H1 (cell line): ENCODE measurements around the gene ZNF835. TPM values are rescaled to one million over a fixed set of nuclear protein-coding genes. Genes with fewer than 3 reads are reported as not detected.

Experiments
- CTCF ChIA-PET: fragments of 300-600 bp; sonication (Branson Sonifier 250); formaldehyde crosslinking; loops from one replicate; lab custom pipeline; 2021; ENCODE audit not compliant: partially characterized antibody; lab: Charles Lee
- POLR2A ChIA-PET: fragments of 300-600 bp; sonication (Branson Sonifier 250); formaldehyde crosslinking; loops from one replicate; lab custom pipeline; 2021; ENCODE audit warnings: inconsistent platforms; ENCODE audit not compliant: partially characterized antibody; lab: Charles Lee
- DNase-seq, 2 experiments: peaks; one replicate each; pipeline versions ENCODE4 v3.0.0 to v3.0.0-alpha.2; 2010 to 2022; ENCODE audit warnings: low spot score in 2 of 2, low read depth in 1 of 2, mixed read lengths in 1 of 2
- FAIRE-seq: peaks from 2 replicates; lab custom pipeline; 2011; peaks lifted over from hg19 to GRCh38; lab: Jason Lieb, UNC
- H2AFZ ChIP-seq: 2 replicates; pipeline ENCODE4 v1.8.1; 2012; ENCODE audit warnings: low read length, inconsistent platforms
- H2AK5ac ChIP-seq: 2 replicates; pipeline ENCODE4 v1.6.1; 2013; ENCODE audit warnings: low read depth, low read length
- H2BK120ac ChIP-seq: replicated peaks from 2 replicates; pipeline ENCODE3; 2013; ENCODE audit warnings: low read depth, low read length, inconsistent platforms
- H2BK12ac ChIP-seq: 2 replicates; pipeline ENCODE4 v1.6.1; 2013; ENCODE audit warnings: low read depth, low read length
- H2BK15ac ChIP-seq: 2 replicates; pipeline ENCODE4 v1.6.1; 2013; ENCODE audit warnings: low read length
- H2BK20ac ChIP-seq: 2 replicates; pipeline ENCODE4 v1.6.1; 2013; ENCODE audit warnings: low read length
- H2BK5ac ChIP-seq: 2 replicates; pipeline ENCODE4 v1.6.1; 2013; ENCODE audit warnings: low read depth, low read length
- H3K14ac ChIP-seq: 2 replicates; pipeline ENCODE4 v1.6.1; 2013; ENCODE audit warnings: inconsistent platforms; ENCODE audit not compliant: insufficient read length
- H3K18ac ChIP-seq: 2 replicates; pipeline ENCODE4 v1.6.1; 2013; ENCODE audit warnings: low read length; ENCODE audit errors: extremely low read depth
- H3K23ac ChIP-seq: 2 replicates; pipeline ENCODE4 v1.6.1; 2013; ENCODE audit warnings: inconsistent platforms; ENCODE audit not compliant: insufficient read length
- H3K23me2 ChIP-seq: 2 replicates; pipeline ENCODE4 v1.6.1; 2013; ENCODE audit warnings: low read depth, low read length
- H3K27ac ChIP-seq: 2 replicates; pipeline ENCODE4 v1.6.1; 2011; ENCODE audit warnings: low read depth, low read length, inconsistent platforms
- H3K27me3 ChIP-seq, 4 experiments: replicated peaks in 1 of 4; 1 replicate in 1 of 4; 2 replicates in 3 of 4; pipeline versions ENCODE4 v1.6.1 to v1.8.1; 2011 to 2013; ENCODE audit warnings: low read length in 3 of 4, mild to moderate bottlenecking in 3 of 4, inconsistent platforms in 2 of 4, mixed read lengths in 2 of 4, moderate library complexity in 1 of 4; ENCODE audit not compliant: control insufficient read depth in 3 of 4, insufficient read depth in 3 of 4; ENCODE audit errors: extremely low read depth in 1 of 4
- H3K36me3 ChIP-seq, 4 experiments: 2 replicates each; pipeline versions ENCODE4 v1.6.1 to v1.8.1; 2011 to 2013; ENCODE audit warnings: mild to moderate bottlenecking in 4 of 4, low read length in 3 of 4, moderate library complexity in 2 of 4, control low read depth in 1 of 4, inconsistent platforms in 1 of 4; ENCODE audit not compliant: insufficient read depth in 4 of 4, control insufficient read depth in 2 of 4
- H3K4ac ChIP-seq: replicated peaks from 2 replicates; pipeline ENCODE3; 2013; ENCODE audit warnings: low read length, low read depth, mixed read lengths, inconsistent platforms; ENCODE audit not compliant: insufficient read length
- H3K4me1 ChIP-seq, 4 experiments: replicated peaks in 1 of 4; 1 replicate in 1 of 4; 2 replicates in 3 of 4; pipeline versions ENCODE4 v1.6.1 to v1.8.1; 2011 to 2013; ENCODE audit warnings: low read length in 3 of 4, inconsistent platforms in 2 of 4, mixed read lengths in 1 of 4; ENCODE audit not compliant: insufficient read depth in 4 of 4, control insufficient read depth in 3 of 4
- H3K4me2 ChIP-seq, 2 experiments: 2 replicates each; pipeline versions ENCODE4 v1.6.1 to v1.8.1; 2011 to 2013; ENCODE audit warnings: low read depth in 2 of 2, low read length in 2 of 2, control low read depth in 1 of 2, inconsistent platforms in 1 of 2, mild to moderate bottlenecking in 1 of 2; ENCODE audit not compliant: insufficient read depth in 1 of 2
- H3K4me3 ChIP-seq, 4 experiments: fragments of 200-600, 300-600 bp in 1 of 4; sonication (generic), shearing (Covaris generic), sonication (Bioruptor Twin) in 1 of 4; 2 replicates each; pipeline versions ENCODE4 v1.5.1 to v1.8.1; 2011 to 2016; ENCODE audit warnings: low read length in 4 of 4, low read depth in 3 of 4, control low read depth in 2 of 4, inconsistent platforms in 2 of 4, mild to moderate bottlenecking in 2 of 4, mixed read lengths in 1 of 4, moderate library complexity in 1 of 4; ENCODE audit not compliant: insufficient read depth in 2 of 4; ENCODE audit errors: extremely low read depth in 1 of 4
- H3K56ac ChIP-seq: replicated peaks from 2 replicates; pipeline ENCODE3; 2013; ENCODE audit warnings: low read depth, mild to moderate bottlenecking, mixed read lengths, low read length, inconsistent platforms; ENCODE audit not compliant: insufficient read length
- H3K79me1 ChIP-seq: 2 replicates; pipeline ENCODE4 v1.6.1; 2013; ENCODE audit warnings: low read depth, low read length, control low read depth
- H3K79me2 ChIP-seq, 2 experiments: 2 replicates each; pipeline versions ENCODE4 v1.6.1 to v1.8.1; 2012 to 2013; ENCODE audit warnings: low read length in 2 of 2, mild to moderate bottlenecking in 2 of 2, inconsistent platforms in 1 of 2; ENCODE audit not compliant: insufficient read depth in 2 of 2, control insufficient read depth in 1 of 2
- H3K9ac ChIP-seq, 4 experiments: replicated peaks in 1 of 4; 1 replicate in 1 of 4; 2 replicates in 3 of 4; pipeline versions ENCODE4 v1.6.1 to v1.8.1; 2011 to 2013; ENCODE audit warnings: low read depth in 3 of 4, low read length in 3 of 4, control low read depth in 2 of 4, mild to moderate bottlenecking in 2 of 4, moderate library complexity in 2 of 4, inconsistent platforms in 1 of 4; ENCODE audit errors: extremely low read depth in 1 of 4
- H3K9me3 ChIP-seq, 2 experiments: 2 replicates each; pipeline versions ENCODE4 v1.6.1 to v1.8.1; 2012 to 2013; ENCODE audit warnings: mild to moderate bottlenecking in 2 of 2, moderate library complexity in 2 of 2, control low read depth in 1 of 2, inconsistent platforms in 1 of 2, low read depth in 1 of 2, low read length in 1 of 2, mixed read lengths in 1 of 2; ENCODE audit not compliant: insufficient read depth in 2 of 2
- H4K20me1 ChIP-seq, 2 experiments: replicated peaks in 1 of 2; 2 replicates each; pipeline versions ENCODE3 to v1.8.1; 2011 to 2013; ENCODE audit warnings: inconsistent platforms in 2 of 2, low read length in 2 of 2, mild to moderate bottlenecking in 1 of 2; ENCODE audit not compliant: insufficient read depth in 2 of 2, control insufficient read depth in 1 of 2
- H4K5ac ChIP-seq: 2 replicates; pipeline ENCODE4 v1.6.1; 2013; ENCODE audit warnings: low read length, low read depth, mixed read lengths, inconsistent platforms; ENCODE audit not compliant: insufficient read length
- H4K8ac ChIP-seq: 2 replicates; pipeline ENCODE4 v1.8.0; 2013; ENCODE audit warnings: mild to moderate bottlenecking, moderate library complexity, low read length, inconsistent platforms; ENCODE audit not compliant: insufficient read depth; ENCODE audit errors: extremely low read depth
- H4K91ac ChIP-seq: replicated peaks from 2 replicates; pipeline ENCODE3; 2013; ENCODE audit warnings: low read length, mixed read lengths, inconsistent platforms; ENCODE audit not compliant: insufficient read length
- KDM4A ChIP-seq: IDR thresholded peaks from one replicate; pipeline ENCODE4 v1.7.1; 2012; ENCODE audit warnings: low read depth, mild to moderate bottlenecking, moderate library complexity, low read length, inconsistent platforms; ENCODE audit not compliant: severe bottlenecking
- RFX5 ChIP-seq: IDR thresholded peaks from 2 replicates; pipeline ENCODE4 v1.6.1; 2011; ENCODE audit warnings: low read depth, low read length, improper control_type of control experiment, borderline replicate concordance
- RNF2 ChIP-seq: fragments of 200-900, 300-1000 bp; sonication (generic); IDR thresholded peaks from 2 replicates; pipeline ENCODE4 v1.7.1; 2016; ENCODE audit warnings: borderline replicate concordance, low read depth, mild to moderate bottlenecking, antibody characterized with exemption, low read length; ENCODE audit not compliant: poor library complexity, severe bottlenecking; ENCODE audit errors: missing control alignments
- RXRA ChIP-seq: IDR thresholded peaks from 2 replicates; pipeline ENCODE4 v1.6.1; 2011; ENCODE audit warnings: low read depth, mild to moderate bottlenecking, low read length, moderate library complexity; ENCODE audit not compliant: insufficient read depth
- WGBS, 2 experiments: shearing (Covaris generic) in 1 of 2; methylation state at CpG; one replicate each; pipeline versions ENCODE4 v1.1.6 to v1.1.7; 2013 to 2015; ENCODE audit warnings: low lambda C conversion rate in 2 of 2, mixed read lengths in 2 of 2, inconsistent platforms in 1 of 2, low coverage in 1 of 2, missing lambda C conversion rate in 1 of 2; ENCODE audit not compliant: insufficient replicate concordance in 2 of 2, insufficient coverage in 1 of 2, insufficient read length in 1 of 2; ENCODE audit errors: extremely low coverage in 1 of 2, missing lambda C conversion rate in 1 of 2; 5-methylcytosine and 5-hydroxymethylcytosine counted together
- polyA plus RNA-seq, 7 experiments: library from polyadenylated mRNA; depleted of rRNA in 3 of 7; stranded (reverse) in 5 of 7; unstranded in 2 of 7; fragments of >200 nt in 5 of 7; fragments of 200-250 nt in 2 of 7; gene quantifications; 1 replicate in 5 of 7; 2 replicates in 1 of 7; 4 replicates in 1 of 7; pipeline versions ENCODE4 v1.2.1 to v1.2.3, GENCODE V29; 2011 to 2013; ENCODE audit warnings: missing spikeins in 2 of 7, mixed read lengths in 2 of 7
- total RNA-seq: library from RNA; stranded (reverse); fragmentation: NEBNext Ultra II Directional; extraction: Animal tissue kit (Norgen Biotek cat#: 25700); gene quantifications from 2 replicates; pipeline ENCODE4 v1.2.1, GENCODE V29; 2021

Gene ZNF835
- total and polyA plus RNA-seq, 2 of the 8 experiments (the other 6 are each of a cell fraction or from before 2014, with no cell fraction given), result 0.02 to 1.8 TPM

DNA sequence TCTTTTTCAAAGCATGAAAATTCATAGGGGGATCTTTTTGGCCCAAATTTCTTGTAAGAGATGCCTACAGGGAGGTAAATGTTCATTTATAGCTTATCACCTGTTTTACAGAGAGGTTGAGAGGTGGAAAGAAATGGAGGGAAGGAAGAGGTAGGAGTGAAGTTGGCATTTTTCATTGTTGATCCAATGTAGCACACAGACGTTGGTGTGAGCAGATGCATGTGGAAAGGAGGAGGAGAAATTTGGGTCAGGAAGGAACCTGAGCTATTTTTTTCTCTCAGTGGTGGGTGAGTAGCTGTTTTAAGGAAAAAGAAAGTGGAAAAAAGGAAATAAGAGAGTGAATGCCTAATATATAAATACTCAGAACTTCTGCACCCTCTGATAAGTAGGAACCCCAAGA is 38.5 kb downstream of the ZNF835 start:
- Histone ChIP-seq H2AK5ac (no peak overlapping the region), H4K8ac (no peak overlapping the region), H3K27me3 (no peaks in the 10 kb centered on the region), H3K36me3 (no peaks in the 10 kb centered on the region), H3K9ac (no peak overlapping the region), H4K20me1 (no peaks in the 10 kb centered on the region), H3K4me2 (no peak overlapping the region), H3K9me3 (peaks cover 62 to 69% of the 10 kb centered on the region in 2 experiments), H2AFZ (no peak overlapping the region), H3K79me1 (no peaks in the 10 kb centered on the region), H3K27ac (no peak overlapping the region), H2BK12ac (no peak overlapping the region), H2BK20ac (no peak overlapping the region), H2BK5ac (no peak overlapping the region), H3K4me3 (no peak overlapping the region), H3K56ac (no peak overlapping the region), H2BK15ac (no peak overlapping the region), H3K23me2 (no peaks in the 10 kb centered on the region)
- WGBS, 2 experiments, result 33% methylated on average over 1 of the region's 1 CpG; no CpG with 5 or more reads in 1 of the 2 experiments
- no peak for FAIRE-seq
- no peak for DNase-seq
- CTCF ChIA-PET, result interaction anchor here (0.6 kb wide), 1 partner anchor 333 kb away, joined by 3 read pairs; no protein-coding TSS in a partner anchor
- POLR2A ChIA-PET, result no interaction called here
- TF ChIP-seq RNF2, result no peak
- no peak for TF ChIP-seq RXRA
- no peak for TF ChIP-seq RFX5
- no peak for TF ChIP-seq KDM4A
- TF ChIP-seq, all 59 proteins: peak for 0
- no peaks in the 10 kb centered on the region for H3K79me2 ChIP-seq
- H3K23ac ChIP-seq, result no peak overlapping the region
- H2BK120ac ChIP-seq, result no peak overlapping the region
- H4K5ac ChIP-seq, result no peak overlapping the region
- no peak overlapping the region for H3K4ac ChIP-seq
- H3K14ac ChIP-seq, result no peak overlapping the region
- no peaks in the 10 kb centered on the region for H3K4me1 ChIP-seq
- no peak overlapping the region for H4K91ac ChIP-seq
- H3K18ac ChIP-seq, result no peak overlapping the region
